Mesenteric fat pad (tissue), 1 donor: Measurements from ENCODE around the gene IL27RA. TPM values are rescaled to one million over a fixed set of nuclear protein-coding genes. Genes with fewer than 3 reads are reported as not detected.

Experiments used
- DNase-seq: peaks from one replicate; pipeline ENCODE4 v3.0.0-alpha.2; 2020; ENCODE audit warnings: low spot score
- long read RNA-seq: library from polyadenylated mRNA; unstranded; transcript quantifications from one replicate; pipeline ENCODE4 v2.0.0, GENCODE V29; 2020
- total RNA-seq: library from RNA; stranded (reverse); fragmentation: NEBNext Ultra II Directional; extraction: Animal tissue kit (Norgen Biotek cat#: 25700); gene quantifications from one replicate; pipeline ENCODE4 v1.2.1, GENCODE V29; 2021
- donor health status: DM: yes; HTN: yes; CAD: no.

The IL27RA gene
- total RNA-seq = 8.5 TPM
- long read RNA-seq, transcript IL27RA-201 (14 exons, 2,962 nt) = major isoform, 48 of 70 reads
- long read RNA-seq, partial matches to known transcripts = 8 of 70 reads
- long read RNA-seq, other reads (novel, unspliced or antisense) = 14 of 70 reads

DNA sequence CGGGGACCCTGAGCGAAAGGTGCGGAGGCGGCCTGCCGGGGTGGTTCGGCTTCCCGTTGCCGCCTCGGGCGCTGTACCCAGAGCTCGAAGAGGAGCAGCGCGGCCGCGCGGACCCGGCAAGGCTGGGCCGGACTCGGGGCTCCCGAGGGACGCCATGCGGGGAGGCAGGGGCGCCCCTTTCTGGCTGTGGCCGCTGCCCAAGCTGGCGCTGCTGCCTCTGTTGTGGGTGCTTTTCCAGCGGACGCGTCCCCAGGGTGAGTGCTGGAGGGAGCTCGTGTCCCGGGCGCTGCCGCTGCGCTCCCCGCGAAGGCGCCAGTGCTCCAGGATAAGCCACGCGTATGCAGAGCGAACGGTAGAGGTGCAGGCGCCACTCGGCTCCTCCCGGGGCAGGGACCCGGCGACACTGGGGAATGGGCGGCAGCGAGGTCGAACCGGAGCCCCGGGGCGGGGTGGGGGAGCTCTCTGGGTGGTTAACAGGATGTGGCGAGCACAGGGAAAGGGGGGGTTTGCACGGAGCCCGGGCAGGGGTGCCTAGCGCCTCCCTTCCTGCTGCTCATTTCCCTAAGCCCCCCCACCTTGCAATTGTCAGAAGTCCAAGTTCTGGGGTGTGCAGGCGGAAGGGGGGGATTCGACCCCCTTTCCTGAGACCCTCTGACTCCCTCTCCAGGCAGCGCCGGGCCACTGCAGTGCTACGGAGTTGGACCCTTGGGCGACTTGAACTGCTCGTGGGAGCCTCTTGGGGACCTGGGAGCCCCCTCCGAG is at the start of gene IL27RA:
Gene IL27RA, plus strand, starts transcription at position 44 of the 762 bp plus-strand sequence. Its CDS starts 111 bp downstream, at position 155.
- no peak for DNase-seq

GRCh38 chr19:13981988-13982501 is 49.5 kb upstream of the IL27RA start:
- DNase-seq = no peak

DNA sequence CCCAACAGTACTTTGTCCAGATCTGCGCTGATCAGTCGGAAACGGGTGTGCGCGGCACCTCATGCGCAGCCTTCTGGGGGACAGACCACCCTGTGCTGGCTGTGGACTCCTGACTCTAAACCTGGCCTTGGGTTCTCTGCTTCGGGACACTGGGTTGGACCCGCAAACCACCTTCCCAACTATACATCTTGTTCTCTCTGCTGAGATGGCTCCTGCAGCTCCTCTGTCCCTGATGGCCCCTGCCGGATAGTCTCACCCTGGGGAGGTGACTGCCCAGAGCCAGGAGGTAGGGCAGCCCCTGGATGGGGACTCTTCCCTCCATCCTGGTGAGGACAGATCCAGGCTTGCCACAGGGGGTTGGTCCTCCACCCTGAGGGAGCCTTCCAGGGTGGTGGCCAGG is 48.8 kb upstream of the IL27RA start:
- DNase-seq = no peak

DNA sequence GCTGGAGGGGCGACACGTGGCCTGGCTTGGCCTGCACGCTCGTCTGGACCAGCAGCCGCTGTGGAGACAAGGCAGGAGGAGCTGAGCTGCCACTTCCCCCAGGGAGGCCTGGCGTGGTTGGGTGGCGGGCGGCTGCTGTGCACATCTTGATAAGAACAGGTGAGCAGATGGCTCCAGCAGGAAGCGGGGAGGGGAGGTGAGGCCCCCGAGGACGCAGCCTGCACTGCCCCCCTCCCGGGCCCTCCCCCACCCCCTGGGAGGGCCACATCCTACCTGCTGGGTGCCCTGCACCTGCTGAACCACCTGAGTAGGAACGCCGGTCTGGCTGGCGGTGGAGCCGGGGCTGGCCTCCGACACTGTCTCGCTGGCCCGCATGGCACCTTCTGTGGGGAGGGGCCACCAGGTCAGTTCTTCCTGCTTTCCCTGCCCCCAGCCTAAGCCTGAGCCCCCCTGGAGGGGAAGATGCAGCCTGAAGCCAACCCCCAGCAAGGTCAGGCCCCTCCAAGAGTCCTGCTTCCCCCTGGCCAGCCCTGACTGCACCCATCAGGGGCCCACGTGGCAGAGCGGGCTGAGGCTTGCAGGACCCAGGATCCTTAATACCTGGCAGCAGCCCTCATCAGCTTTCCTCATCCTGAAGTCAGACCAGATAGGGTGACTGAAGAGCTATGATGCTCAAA is 48.2 kb upstream of the IL27RA start:
- DNase-seq = no peak

DNA sequence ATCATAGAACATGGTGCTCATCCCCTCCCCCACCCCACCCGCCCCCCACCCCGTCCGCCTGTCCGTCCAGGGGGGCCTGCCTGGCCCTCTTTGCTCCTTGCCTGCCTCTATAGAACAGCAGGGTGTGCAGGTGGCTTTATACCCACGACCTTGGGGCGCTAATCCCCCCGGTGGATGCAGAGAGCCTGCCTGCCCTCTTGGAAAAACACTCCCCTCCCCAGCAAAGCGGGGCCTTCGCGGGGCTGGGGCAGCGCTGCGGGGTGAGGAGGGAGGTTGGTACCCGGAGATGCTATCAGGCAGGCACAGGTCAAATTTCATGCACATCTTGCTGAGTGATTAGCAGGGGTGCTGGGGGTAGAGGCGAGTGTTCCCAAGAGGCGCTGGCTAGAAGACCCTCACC is 47.4 kb upstream of the IL27RA start:
- DNase-seq = no peak

GRCh38 chr19:13984875-13985741 is 46.5 kb upstream of the IL27RA start:
- no peak for DNase-seq

DNA sequence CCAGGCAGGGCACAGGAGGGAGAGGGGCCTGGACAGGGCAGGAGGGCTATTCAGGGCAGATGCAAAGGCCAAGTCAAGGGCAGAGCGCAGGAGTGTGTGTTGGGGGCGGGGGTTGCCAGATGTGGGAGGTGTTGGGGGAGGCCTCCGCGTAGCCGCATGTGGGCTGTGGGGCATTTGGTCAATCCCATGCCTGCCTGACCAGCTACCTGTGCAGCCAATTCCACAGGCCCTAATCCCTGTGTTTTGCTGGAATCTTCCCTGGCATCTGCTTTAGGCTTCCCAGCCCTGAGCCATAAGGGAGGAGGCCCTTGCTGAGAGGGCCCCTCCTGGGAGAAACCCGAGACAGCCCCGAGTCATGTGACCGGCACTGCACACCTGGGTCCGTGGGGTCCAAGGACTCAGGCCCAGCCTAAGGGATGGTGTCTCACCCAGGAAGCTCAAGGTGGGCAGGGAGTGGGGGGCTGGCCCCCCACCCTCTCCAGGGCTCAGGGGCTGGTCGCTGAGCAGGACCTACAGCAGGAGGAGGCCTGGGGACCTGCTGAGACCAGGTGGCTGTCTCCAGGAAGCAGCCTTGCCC is 45.7 kb upstream of the IL27RA start:
- DNase-seq = no peak

DNA sequence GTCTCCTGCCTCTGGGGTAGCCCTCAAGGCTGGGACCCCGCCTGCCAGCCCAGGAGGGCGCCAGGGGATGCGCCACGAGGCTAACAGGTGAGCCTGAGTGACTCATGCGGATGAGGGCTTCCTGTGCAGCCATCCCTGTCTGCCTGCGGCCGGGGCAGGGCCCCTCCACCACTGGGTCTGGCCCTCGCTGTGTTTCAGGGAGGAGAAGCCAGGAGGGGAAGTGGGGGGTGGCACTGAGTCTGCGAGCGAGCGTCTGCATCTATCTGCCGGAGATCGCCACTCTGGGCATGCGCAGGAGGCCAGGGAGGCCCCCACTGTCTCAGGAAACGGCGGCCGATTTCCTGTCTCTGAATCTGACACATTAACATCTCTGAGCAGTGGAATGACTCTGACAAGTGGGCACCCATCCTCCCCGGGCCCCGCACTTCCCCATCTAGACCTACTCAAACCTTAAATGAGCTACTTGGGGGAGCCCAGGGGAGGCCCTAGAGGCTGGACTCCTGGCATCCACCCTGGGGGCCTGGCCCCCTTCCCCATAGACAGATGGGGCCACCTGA is 45.1 kb upstream of the IL27RA start:
- DNase-seq = peak; percentile 94

DNA sequence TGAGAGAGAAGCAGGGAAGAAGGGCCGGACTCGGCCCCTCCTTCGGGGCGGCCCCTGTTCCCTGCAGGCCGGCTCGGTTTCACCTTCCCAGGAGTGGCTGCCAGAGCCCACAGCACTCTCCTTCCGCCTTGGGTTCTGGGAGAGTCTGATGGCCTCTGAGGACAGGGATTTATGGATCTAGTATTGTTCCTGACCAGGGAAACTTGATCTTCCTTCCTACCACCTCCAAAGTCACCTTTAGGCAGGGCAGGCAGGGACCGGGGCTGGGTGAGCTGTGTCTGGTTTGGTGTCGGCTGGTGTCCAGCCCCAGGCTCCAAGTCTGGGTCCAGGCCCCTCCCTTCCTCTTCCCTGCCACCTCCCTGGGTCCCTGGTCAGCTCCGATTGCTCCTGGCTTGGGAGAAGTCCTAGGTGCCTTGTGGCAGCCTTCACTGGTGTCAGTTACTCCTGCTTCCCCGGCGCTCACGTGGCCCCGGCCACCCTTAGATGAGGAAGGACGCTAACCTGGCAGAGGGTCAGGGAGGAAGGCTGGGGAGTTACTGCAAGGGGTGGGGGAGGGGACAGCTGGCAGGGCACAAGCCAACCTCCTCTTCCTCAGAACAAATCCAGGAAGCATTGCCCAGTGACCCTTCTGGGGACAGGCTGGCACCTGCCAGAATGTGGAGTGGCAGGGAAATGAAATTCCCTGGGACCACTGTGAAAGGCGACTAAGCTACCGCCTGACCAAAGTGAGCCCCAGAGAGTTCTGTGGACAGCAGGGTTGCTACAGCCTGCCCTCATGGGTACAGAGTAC is 44.3 kb upstream of the IL27RA start:
- DNase-seq = no peak

DNA sequence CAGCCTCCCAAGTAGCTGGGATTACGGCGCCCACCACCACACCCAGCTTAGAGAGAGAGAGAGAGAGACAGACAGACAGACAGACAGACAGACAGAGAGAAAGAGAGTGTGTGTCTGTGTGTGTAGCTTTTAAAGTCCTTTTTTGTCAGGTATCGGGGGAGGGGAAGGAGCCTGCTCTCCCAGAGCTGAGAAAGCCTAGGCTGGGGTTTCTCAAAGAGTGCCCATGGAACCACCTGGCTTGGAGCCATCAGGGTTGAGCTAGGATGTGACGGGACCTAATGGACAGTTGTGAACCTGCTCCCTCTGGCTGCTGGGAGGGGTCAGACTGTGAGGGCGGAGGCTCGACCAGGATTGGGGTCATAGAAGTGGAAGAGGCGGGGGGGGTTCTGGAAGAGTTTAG is 42.1 kb upstream of the IL27RA start:
- no peak for DNase-seq

DNA sequence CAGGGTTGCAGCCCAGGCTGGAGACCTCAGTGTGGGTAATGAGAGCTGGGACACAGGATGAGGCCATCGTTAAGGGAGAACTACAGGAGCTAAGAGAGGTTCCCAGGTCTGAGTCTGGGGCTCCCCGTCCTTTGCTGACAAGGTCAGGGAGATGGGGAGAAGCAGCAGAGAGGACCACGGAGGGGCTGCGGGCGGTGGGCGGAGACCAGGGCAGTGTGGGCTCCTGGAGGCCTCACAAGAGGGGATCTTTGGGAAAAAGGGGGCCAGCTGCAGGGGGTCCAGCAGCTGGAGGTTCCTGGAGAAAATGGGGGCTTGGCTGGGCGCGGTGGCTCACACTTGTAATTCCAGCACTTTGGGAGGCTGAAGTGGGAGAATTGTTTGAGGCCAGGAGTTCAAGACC is 41.5 kb upstream of the IL27RA start:
- DNase-seq = no peak

- DNase-seq = no peak
Observed at GRCh38 chr19:13992025-13992424, 39.5 kb upstream of the IL27RA start.

- no peak for DNase-seq
Observed at GRCh38 chr19:13993590-13994300, 37.8 kb upstream of the IL27RA start.

- no peak for DNase-seq
Observed at GRCh38 chr19:13995017-13995728, 36.4 kb upstream of the IL27RA start.

DNA sequence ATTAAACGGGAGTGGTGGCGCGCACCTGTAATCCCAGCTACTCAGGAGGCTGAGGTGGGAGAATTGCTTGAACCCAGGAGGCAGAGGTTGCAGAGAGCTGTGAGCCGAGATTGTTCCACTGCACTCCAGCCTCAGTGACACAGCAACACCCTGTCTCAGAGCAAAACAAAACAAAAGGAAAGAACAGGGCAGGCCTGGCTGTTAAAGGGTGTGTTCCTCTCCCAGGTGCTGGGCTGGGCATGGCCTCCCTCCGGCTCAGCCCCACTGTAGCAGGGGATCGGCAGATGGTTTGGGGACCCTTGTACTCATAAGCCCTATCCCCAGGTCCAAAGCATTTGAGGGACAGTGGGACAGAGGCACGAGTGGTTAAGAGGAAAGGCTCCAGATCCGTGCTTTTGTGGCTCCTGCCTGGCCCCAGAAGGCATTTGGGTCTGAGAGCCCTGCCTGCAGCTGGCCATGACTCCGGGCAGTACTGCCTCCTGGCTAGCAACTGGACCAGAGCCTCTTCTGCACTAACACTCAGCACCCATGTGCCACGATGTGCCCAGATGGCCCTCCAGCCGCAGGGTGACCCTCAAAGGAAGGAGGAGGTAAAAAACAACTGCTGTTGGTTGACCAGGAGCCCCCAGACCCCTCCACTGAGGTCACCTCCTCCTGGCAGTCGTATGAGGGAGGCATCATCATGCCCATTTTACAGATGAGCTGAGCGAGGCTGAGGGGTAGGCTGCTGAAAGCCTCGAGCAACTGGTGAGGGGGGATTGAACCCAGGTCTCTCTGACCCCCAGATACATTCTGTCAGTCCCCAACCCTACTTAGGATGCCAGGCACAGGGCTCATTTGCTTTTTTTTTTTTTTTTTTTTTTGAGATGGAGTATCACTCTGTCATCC is 35.4 kb upstream of the IL27RA start:
- no peak for DNase-seq

DNA sequence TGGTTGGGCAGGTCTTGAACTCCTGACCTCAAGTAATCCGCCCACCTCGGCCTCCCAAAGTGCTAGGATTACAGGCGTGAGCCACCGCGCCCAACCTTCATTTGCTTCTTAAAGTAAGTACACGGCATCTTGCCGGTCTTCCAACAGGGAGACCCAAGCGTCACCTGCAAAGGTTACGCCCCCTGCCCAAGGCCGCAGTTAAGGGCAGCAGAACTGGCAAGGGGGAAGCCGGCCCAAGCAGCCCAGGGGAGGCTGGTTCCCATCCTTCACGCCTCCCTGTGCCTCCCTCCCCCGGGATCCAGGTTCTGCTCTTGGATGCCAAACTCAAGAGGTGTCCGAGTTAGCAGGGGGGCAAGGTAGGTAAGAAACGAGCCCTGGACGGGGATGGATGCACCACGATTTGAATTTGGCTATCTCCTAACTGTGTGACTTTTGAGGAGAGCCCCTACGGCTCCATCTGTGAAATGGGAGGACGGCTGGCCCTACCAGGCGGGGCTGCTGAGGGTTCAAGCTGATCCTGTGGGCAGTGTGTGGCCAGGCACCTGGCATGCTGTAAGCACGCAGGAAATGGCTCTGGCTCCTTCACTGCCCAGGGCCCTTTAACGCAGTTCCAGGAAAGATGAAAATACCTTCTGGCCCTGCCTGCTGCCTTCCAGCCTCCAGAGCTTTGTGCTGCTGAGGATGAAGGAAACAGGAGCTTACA is 34.5 kb upstream of the IL27RA start:
- no peak for DNase-seq

- DNase-seq = no peak
Observed at GRCh38 chr19:13997631-13997962, 34.0 kb upstream of the IL27RA start.
